OCI-LY3 (cell line): Measurements from ENCODE around the gene DHCR7.

ENCODE experiments used
- EZH2phosphoT487 ChIP-seq: fragments of 200-600 bp; shearing (Covaris generic); IDR thresholded peaks from 2 replicates; pipeline ENCODE4 v1.6.1; 2018; ENCODE audit warnings: antibody characterized with exemption, mixed run types, low read depth
- TF ChIP-seq, protein P1 (sequence below): fragments of 200-600, 300-600 bp; sonication (generic); IDR thresholded peaks from 2 replicates; pipeline ENCODE4 v1.5.1; 2014; ENCODE audit warnings: antibody characterized with exemption, low read length, low read depth

- TF ChIP-seq, protein P1, sequence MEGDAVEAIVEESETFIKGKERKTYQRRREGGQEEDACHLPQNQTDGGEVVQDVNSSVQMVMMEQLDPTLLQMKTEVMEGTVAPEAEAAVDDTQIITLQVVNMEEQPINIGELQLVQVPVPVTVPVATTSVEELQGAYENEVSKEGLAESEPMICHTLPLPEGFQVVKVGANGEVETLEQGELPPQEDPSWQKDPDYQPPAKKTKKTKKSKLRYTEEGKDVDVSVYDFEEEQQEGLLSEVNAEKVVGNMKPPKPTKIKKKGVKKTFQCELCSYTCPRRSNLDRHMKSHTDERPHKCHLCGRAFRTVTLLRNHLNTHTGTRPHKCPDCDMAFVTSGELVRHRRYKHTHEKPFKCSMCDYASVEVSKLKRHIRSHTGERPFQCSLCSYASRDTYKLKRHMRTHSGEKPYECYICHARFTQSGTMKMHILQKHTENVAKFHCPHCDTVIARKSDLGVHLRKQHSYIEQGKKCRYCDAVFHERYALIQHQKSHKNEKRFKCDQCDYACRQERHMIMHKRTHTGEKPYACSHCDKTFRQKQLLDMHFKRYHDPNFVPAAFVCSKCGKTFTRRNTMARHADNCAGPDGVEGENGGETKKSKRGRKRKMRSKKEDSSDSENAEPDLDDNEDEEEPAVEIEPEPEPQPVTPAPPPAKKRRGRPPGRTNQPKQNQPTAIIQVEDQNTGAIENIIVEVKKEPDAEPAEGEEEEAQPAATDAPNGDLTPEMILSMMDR, result no peak
- no peak for TF ChIP-seq EZH2phosphoT487
Observed at GRCh38 chr11:71395774-71396173, 52.4 kb downstream of the DHCR7 start.
